GM21447 (cell line): ENCODE results near the gene NSL1.

Experiments
- ATAC-seq: cut with Tn5 transposase; IDR thresholded peaks from one replicate; pipeline ENCODE4 v1.9.1; 2021; ENCODE audit not compliant: unreplicated experiment

The NSL1 gene

GRCh38 chr1:212687811-212688210 is 103.8 kb downstream of the NSL1 start:
- ATAC-seq: no peak

GRCh38 chr1:212686591-212686990 is 105.0 kb downstream of the NSL1 start:
- ATAC-seq: no peak

- no peak for ATAC-seq
Measured at GRCh38 chr1:212686069-212686468, 105.5 kb downstream of the NSL1 start.

GRCh38 chr1:212685429-212685828 is 106.1 kb downstream of the NSL1 start:
- ATAC-seq: no peak

GRCh38 chr1:212684521-212685090 is 107.0 kb downstream of the NSL1 start:
- no peak for ATAC-seq

- ATAC-seq: no peak
Measured at GRCh38 chr1:212684076-212684475, 107.5 kb downstream of the NSL1 start.

GRCh38 chr1:212683357-212683722 is 108.2 kb downstream of the NSL1 start:
- ATAC-seq: peak; percentile 71

- ATAC-seq: no peak
Measured at GRCh38 chr1:212680680-212681389, 110.7 kb downstream of the NSL1 start.

- peak; percentile 55 for ATAC-seq
Measured at GRCh38 chr1:212678456-212679410, 112.8 kb downstream of the NSL1 start.

- no peak for ATAC-seq
Measured at GRCh38 chr1:212677573-212677972, 114.0 kb downstream of the NSL1 start.

- ATAC-seq: no peak
Measured at GRCh38 chr1:212677136-212677535, 114.4 kb downstream of the NSL1 start.
